SK-N-SH treated with all-trans-retinoic acid at 6 μM for 48 hours (cell line): Measurements from ENCODE around the gene CPLANE2.

Source experiments
- ARNTL ChIP-seq: fragments of 450-650 bp; formaldehyde crosslinking; IDR thresholded peaks from 2 replicates; pipeline ENCODE4 v1.5.0; 2020; ENCODE audit warnings: low read depth, mild to moderate bottlenecking, moderate library complexity, borderline replicate concordance
- CREB5 ChIP-seq: fragments of 250-450 bp; sonication (Bioruptor Pico); IDR thresholded peaks from 2 replicates; pipeline ENCODE4 v1.5.1; 2020; ENCODE audit warnings: low read depth, mild to moderate bottlenecking, moderate library complexity
- CSDC2 ChIP-seq: fragments of 250-450 bp; sonication (Bioruptor Pico); IDR thresholded peaks from 2 replicates; pipeline ENCODE4 v1.5.0; 2020; ENCODE audit warnings: mild to moderate bottlenecking, moderate library complexity
- ESRRG ChIP-seq: fragments of 250-450 bp; sonication (Bioruptor Pico); IDR thresholded peaks from 2 replicates; pipeline ENCODE4 v1.6.1; 2021; ENCODE audit warnings: mild to moderate bottlenecking
- ISL1 ChIP-seq: fragments of 250-450 bp; sonication (Bioruptor Pico); IDR thresholded peaks from 2 replicates; pipeline ENCODE4 v2.1.2; 2022; ENCODE audit warnings: mild to moderate bottlenecking, moderate library complexity
- OSR1 ChIP-seq: fragments of 250-450 bp; sonication (Bioruptor Pico); IDR thresholded peaks from 2 replicates; pipeline ENCODE4 v1.8.0; 2022; ENCODE audit warnings: moderate library complexity, mild to moderate bottlenecking, inconsistent platforms
- TOX ChIP-seq: fragments of 250-450 bp; sonication (Bioruptor Pico); IDR thresholded peaks from 2 replicates; pipeline ENCODE4 v1.8.0; 2021; ENCODE audit warnings: mild to moderate bottlenecking, moderate library complexity, borderline replicate concordance
- ZFP3 ChIP-seq: fragments of 250-450 bp; sonication (Bioruptor Pico); IDR thresholded peaks from 2 replicates; pipeline ENCODE4 v1.5.0; 2020; ENCODE audit warnings: mild to moderate bottlenecking, moderate library complexity
- ZFP30 ChIP-seq: fragments of 450-650 bp; formaldehyde crosslinking; IDR thresholded peaks from 2 replicates; pipeline ENCODE4 v1.5.0; 2022; ENCODE audit warnings: mild to moderate bottlenecking, moderate library complexity
- ZNF565 ChIP-seq: fragments of 450-650 bp; formaldehyde crosslinking; conservative IDR thresholded peaks from 2 replicates; pipeline ENCODE4 v1.5.0; 2020; ENCODE audit warnings: low read depth, mild to moderate bottlenecking, moderate library complexity
- ZNF8 ChIP-seq: fragments of 450-650 bp; formaldehyde crosslinking; IDR thresholded peaks from 2 replicates; pipeline ENCODE4 v1.5.0; 2020; ENCODE audit warnings: mild to moderate bottlenecking, moderate library complexity
- TF ChIP-seq, protein P1 (sequence below): fragments of 250-450 bp; sonication (Bioruptor Pico); IDR thresholded peaks from 2 replicates; pipeline ENCODE4 v1.8.0; 2020; ENCODE audit warnings: mild to moderate bottlenecking, moderate library complexity, borderline replicate concordance

- TF ChIP-seq ZFP30 (CRISPR knock-in tag) (no peak), ZFP3 (CRISPR knock-in tag) (no peak), OSR1 (no peak), ZNF565 (CRISPR knock-in tag) (no peak), ZNF8 (no peak), ISL1 (no peak), CREB5 (CRISPR knock-in tag) (no peak), ARNTL (no peak), TOX (CRISPR knock-in tag) (no peak), ESRRG (CRISPR knock-in tag) (no peak), CSDC2 (no peak)
- TF ChIP-seq, protein P1, sequence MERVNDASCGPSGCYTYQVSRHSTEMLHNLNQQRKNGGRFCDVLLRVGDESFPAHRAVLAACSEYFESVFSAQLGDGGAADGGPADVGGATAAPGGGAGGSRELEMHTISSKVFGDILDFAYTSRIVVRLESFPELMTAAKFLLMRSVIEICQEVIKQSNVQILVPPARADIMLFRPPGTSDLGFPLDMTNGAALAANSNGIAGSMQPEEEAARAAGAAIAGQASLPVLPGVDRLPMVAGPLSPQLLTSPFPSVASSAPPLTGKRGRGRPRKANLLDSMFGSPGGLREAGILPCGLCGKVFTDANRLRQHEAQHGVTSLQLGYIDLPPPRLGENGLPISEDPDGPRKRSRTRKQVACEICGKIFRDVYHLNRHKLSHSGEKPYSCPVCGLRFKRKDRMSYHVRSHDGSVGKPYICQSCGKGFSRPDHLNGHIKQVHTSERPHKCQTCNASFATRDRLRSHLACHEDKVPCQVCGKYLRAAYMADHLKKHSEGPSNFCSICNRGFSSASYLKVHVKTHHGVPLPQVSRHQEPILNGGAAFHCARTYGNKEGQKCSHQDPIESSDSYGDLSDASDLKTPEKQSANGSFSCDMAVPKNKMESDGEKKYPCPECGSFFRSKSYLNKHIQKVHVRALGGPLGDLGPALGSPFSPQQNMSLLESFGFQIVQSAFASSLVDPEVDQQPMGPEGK: no peak
These were observed 11.0 kb upstream of the CPLANE2 start for GRCh38 chr1:16248007-16248436.
